GM21786 (cell line): ENCODE data around the gene HNRNPH1.

ENCODE experiments used
- ATAC-seq: cut with Tn5 transposase; IDR thresholded peaks from one replicate; pipeline ENCODE4 v1.9.1; 2021; ENCODE audit not compliant: unreplicated experiment

HNRNPH1 gene

GRCh38 chr5:179623906-179624741, 653 bp upstream of the HNRNPH1 start:
- peak; percentile 3 for ATAC-seq

- no peak for ATAC-seq
Measured at GRCh38 chr5:179621551-179622214, 1.8 kb downstream of the HNRNPH1 start.

DNA sequence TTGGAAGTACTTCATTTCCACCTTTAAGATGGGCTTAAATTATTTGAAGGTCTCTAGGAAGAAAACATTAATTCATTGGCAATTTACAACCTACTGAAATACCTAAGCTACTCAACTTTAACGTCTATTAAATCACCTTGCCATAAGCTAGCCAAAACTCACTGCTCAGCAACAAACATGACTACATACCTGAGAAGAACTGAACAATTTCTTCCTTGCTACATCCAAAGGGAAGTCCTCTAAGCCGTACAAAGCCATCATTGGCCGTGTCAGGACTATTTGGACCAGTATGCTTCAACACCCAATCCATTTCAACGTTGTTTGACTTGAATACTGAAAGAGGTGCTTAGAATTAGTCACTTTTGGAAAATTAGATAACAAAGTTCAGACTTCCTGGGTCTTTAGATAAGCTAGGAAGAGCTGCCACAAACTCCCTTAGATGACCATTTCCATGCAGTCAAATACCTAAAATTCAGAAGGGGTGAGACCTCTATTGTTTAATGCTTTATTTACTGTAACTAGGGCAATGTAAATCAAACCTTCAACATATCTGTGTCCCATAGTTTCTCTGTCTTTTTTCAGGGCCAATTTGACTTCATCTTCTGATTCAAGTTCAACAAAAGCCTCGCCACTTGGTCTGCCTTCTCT, 2.6 kb downstream of the HNRNPH1 start:
- no peak for ATAC-seq

DNA sequence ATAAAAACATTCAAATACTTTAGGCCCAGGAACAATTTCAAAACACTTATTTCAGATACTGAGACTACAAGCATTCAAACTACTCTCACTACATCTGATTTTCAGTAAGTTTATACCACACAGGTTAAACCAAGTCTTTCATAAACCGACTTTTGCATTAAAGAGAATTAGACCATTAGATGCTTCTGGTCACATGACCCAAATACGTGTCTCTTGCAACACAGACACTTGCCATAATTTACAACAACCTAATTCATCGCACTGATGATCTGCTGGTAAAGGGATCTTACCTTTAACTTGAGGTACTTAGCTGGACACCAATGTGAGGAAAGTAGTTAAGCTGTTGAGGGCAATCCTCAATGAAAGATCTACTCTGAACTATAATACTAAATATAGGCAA, 3.2 kb downstream of the HNRNPH1 start:
- ATAC-seq = no peak

- no peak for ATAC-seq
Measured at GRCh38 chr5:179619776-179620175, 3.7 kb downstream of the HNRNPH1 start.

DNA sequence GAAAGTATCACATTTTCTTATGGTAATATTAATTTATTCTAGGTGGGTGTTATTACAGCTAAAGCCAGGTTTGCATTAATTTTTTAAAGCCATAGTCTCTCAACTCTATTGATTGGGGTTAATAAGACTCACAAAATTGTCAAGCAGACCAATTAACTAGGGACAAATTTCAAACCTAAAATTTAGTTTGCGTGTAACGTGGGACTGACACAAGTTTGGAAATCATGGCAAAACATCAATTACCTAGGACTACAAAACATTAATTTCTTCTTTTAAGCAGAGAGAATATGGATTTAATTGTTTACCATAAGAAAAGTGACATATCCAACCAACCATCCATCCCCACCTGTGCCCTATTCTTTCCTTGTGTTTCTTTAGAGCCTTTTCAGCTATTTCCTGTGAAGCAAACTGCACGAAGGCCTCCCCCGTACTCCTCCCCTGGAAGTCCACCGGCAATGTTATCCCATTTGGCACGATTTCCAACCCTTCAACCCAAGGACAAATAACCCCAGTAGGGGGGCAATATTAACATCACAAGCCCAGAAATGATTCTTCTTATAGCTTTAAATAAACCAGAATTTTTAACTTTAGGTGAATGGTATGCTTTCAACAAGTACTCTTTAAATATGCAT, 4.4 kb downstream of the HNRNPH1 start:
- no peak for ATAC-seq

- ATAC-seq = no peak
Measured at GRCh38 chr5:179617930-179618329, 5.5 kb downstream of the HNRNPH1 start.

DNA sequence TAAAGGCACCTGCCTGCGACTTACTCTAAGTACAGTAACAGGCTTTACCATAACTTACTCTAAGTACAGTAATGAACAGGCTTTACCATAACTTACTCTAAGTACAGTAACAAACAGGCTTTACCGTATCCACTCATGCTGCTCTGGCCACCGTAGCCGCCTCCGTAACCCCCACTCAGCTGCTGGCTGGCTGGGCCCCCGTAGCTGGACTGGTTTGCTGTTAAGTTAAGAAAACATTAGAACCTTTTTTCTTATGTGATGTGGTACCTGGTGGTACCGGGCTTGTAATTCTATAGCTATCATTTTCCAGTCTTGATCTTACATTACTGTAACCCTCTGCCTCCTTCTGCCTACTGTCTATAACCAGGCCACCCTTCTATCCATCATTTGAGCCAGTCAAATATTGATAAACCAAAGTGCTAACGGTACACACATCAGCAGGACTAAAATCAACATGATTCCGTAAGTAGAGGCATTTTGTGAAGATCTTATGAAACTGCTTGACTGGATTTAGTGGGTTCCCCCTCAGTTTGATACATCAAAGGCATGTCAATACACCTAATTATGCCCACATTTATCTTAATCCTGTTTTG, 7.4 kb downstream of the HNRNPH1 start:
- no peak for ATAC-seq

DNA sequence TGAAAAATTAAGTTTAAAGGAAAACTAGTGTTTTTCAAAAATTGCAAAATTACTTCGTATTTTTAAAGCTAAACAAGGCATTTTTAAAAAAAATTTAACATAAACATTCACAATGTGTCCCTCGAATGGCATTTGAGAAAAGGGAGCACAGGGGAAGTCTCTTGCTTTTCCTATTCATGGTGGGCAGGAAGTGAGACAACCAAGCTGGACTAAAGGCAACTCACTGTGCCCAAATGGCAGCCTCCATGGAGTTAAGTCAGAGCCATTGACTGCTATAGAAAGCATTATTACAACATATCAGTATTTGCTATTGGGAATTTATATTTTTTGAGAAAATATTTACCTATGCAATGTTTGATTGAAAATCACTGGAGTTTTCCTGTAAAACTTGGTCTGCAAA, 8.3 kb downstream of the HNRNPH1 start:
- no peak for ATAC-seq

DNA sequence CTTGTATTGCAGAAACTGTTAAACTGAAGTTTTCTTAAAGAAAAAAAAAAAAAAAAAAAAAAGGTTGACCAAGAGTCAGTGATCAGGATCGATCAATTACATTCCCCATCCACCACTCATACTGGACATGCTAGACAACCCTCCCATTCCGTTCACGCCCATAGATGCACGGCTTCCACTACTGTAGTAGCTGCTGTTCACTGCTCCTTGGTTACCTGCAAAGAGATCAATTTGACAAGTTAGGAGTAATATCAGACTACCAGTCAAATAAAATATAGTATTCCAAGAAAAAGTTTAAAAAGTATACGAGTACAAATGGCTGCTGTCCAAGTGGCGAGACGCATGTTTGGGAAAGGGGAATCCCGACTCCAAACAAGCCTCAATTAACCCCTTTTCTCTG, 8.7 kb downstream of the HNRNPH1 start:
- ATAC-seq = no peak

DNA sequence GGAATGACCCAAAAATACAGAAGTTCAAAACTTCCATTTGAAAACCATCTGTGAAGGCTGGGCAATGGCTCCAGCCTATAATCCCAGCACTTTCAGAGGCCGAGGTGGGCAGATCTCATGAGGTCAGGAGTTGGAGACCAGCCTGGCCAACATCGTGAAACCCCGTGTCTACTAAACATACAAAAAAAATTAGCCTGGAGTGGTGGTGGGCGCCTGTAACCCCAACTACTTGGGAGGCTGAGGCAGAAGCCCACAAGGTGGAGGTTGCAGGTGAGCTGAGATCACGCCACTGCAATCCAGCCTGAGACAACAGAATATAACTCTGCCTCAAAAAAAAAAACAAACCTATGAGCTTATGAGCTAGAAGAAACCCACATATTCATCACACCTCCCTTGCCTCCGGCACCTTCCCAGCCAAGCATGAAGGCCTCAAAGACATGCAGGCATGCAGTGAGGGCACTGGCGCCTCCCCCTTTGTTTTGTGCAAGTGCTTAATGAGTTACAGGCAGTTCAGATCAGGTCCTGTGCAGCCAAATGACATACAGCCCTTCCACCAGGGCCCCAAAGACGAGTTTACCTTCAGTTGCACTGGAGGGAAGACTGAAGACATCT, 9.9 kb downstream of the HNRNPH1 start:
- no peak for ATAC-seq

DNA sequence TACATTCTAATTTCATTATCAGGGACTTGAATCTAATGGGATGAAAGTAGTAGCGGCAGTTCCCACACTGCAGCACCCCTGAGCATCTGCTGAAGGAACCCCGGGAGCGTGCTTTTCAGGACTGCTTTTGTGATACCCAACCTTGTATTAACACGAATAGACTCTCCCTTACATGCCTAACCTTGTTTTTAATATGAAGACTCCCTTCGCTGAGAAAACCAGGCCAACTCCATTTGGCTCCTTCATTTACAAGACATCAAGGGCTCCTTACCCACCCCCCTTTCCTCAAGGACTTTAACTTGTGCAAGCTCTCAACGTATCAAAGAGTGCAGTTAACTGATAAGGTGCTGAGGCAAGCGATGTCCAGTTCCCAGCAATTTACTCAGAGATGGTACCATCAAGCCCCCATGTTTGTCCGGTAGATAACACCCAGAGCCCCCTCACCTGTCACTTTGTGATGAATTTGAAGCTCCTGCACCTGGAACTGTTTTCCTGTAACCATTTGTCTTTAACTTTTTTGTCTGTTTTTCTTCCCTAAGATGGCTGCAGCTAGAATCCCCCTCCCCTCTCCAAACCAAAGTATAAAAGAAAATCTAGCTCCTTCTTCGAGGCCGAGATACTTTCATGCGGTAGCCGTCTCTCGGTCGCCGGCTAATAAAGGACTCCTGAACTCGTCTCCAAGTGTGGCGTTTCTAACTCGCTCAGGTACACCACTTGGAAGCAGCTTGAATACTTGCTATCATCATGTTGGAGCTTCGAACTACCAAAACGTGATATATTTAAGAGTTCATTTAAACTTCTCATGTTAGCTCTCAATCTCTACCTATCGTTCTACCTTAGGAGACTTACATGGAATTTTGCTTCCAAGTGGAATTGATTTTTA, 10.7 kb downstream of the HNRNPH1 start:
- ATAC-seq = no peak

GRCh38 chr5:179610903-179611265, 12.6 kb downstream of the HNRNPH1 start:
- ATAC-seq = no peak

DNA sequence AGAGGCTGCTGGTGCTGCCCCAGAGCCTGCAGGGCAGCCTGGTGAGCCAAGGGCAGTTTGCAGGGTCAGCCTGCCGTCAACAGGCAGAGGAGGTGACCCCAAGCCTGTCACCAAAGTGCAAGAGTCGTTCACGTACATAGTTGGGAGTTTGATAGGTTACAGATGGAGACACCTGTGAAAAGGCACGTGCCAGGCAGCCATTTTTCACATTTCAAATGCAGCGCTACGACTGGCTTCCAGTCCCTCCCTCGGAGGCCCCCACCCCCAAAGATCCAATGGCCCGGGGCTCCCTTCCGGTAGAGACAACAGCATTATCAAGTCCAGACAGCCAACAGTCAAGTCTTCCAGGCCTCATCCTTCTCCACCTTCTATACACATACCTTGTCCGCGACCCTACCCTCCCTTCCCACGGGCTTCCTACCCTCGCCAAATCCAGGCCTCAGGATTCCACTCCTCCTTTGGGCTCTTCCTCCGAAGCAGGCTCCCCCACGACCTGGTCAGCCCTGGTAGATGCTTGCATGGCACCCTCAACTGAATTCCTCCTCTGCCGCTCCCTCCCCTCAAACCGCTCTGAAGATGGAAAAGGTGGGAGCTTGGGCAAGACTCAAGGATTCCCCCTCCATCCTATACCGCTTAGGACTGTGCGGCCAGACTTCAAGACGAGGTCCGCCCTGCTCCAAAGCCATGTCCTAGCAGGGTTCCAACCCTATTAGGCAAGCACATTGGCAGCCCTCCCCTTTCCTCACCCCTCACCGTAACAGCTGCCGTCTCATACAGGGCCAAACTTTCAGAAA, 13.2 kb downstream of the HNRNPH1 start:
- ATAC-seq = no peak

DNA sequence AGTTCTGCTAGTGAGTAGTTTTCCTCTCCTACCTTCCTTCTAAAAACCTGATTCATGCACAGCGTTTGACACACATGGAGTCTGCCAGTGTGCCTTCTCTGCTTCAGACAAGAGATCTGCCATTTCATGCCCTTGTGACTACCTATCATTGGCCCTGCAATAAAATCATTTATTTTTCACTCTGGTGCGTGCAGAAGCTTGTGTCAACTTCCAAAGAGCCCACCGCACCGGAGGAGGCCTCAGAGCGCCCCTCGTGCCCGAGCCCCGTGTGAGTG, 13.7 kb downstream of the HNRNPH1 start:
- ATAC-seq = no peak

- no peak for ATAC-seq
Measured at GRCh38 chr5:179608131-179608581, 15.3 kb downstream of the HNRNPH1 start.

DNA sequence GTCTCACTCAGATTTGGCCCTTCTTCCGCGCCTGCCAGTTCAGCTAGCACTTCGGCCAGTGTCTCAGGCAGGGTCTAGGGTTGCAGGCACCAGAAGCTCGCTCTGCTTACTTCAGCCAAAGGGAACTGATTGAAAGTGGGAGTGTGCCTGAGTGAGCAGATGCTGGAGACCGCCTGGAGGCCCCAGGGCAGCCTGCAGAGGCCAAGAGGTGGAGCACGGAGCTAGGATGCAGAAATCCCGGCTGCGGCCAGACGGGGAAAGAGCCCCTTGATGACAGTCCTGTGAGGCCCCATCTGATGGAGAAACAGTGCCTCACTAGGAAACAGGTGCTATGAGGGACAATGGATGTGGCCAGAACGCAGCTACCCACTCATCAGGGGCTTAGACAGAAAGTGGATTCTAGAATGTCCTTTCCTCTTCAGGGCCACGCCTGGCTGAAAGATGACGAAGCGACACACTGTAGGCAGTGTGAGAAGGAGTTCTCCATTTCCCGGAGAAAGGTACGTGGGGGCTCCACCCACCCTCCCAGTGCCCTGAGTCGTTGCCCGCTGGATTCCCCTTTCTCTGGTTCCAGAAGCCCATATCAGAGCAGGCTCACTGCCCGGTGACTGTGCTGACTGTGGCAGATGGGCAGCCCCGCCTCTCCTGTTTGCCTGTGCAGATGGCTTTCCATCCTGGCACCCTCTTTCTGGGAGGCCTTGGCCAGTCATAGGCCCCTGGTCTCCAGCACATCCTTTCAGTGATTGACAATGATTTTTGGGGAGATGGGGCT, 16.1 kb downstream of the HNRNPH1 start:
- no peak for ATAC-seq

- ATAC-seq = no peak
Measured at GRCh38 chr5:179606910-179607159, 16.6 kb downstream of the HNRNPH1 start.
